SU-DHL-6 (cell line): Measurements from ENCODE around the gene MSL3.
A peak's percentile ranks its signal among the peaks of the same experiment; 100 is the strongest.

Experiments used
- H2AFZ ChIP-seq: fragments of 200-600 bp; sonication (generic); 2 replicates; pipeline ENCODE4 v1.6.1; 2014; ENCODE audit warnings: low read depth, mild to moderate bottlenecking, moderate library complexity, mixed read lengths, antibody characterized with exemption, low read length; ENCODE audit not compliant: severe bottlenecking
- H3F3A ChIP-seq: fragments of 200-600 bp; shearing (Covaris generic); 2 replicates; pipeline ENCODE4 v1.6.0; 2016; ENCODE audit warnings: antibody characterized with exemption, mild to moderate bottlenecking; ENCODE audit not compliant: insufficient read depth
- H3K27ac ChIP-seq: fragments of 200-600 bp; sonication (generic); 2 replicates; pipeline ENCODE4 v1.5.1; 2016; ENCODE audit warnings: low read depth, mild to moderate bottlenecking, low read length, moderate library complexity, mixed read lengths
- H3K27me3 ChIP-seq: fragments of 200-600 bp; sonication (generic), shearing (Covaris generic); 2 replicates; pipeline ENCODE4 v1.6.0; 2014; ENCODE audit warnings: mild to moderate bottlenecking, low read length
- H3K36me3 ChIP-seq: fragments of 200-600 bp; sonication (generic); 2 replicates; pipeline ENCODE4 v1.6.1; 2014; ENCODE audit warnings: mild to moderate bottlenecking, low read length, mixed read lengths
- H3K4me2 ChIP-seq: fragments of 300-600, 200-600 bp; shearing (Covaris generic), sonication (generic); 2 replicates; pipeline ENCODE4 v1.6.0; 2014; ENCODE audit warnings: low read length, low read depth, mild to moderate bottlenecking; ENCODE audit not compliant: poor library complexity, severe bottlenecking
- H3K4me3 ChIP-seq: fragments of 200-600 bp; sonication (generic); 2 replicates; pipeline ENCODE4 v1.5.1; 2014; ENCODE audit warnings: antibody characterized with exemption, low read length, mild to moderate bottlenecking, mixed read lengths; ENCODE audit not compliant: insufficient read depth, poor library complexity, severe bottlenecking
- H3K79me2 ChIP-seq: fragments of 200-600 bp; sonication (generic); 2 replicates; pipeline ENCODE4 v1.6.1; 2014; ENCODE audit warnings: mild to moderate bottlenecking, low read length, moderate library complexity; ENCODE audit not compliant: insufficient read depth
- H3K9ac ChIP-seq: fragments of 200-600 bp; sonication (generic); 2 replicates; pipeline ENCODE4 v1.7.0; 2014; ENCODE audit warnings: mild to moderate bottlenecking, low read length
- H3K9me2 ChIP-seq: fragments of 200-600 bp; sonication (generic); replicated peaks from 2 replicates; pipeline ENCODE4 v1.6.1; 2014; ENCODE audit warnings: low read length; ENCODE audit not compliant: insufficient read depth
- H3K9me3 ChIP-seq: fragments of 200-600 bp; sonication (generic); 2 replicates; pipeline ENCODE4 v1.6.1; 2014; ENCODE audit warnings: low read length, mixed read lengths; ENCODE audit not compliant: insufficient read depth
- H4K20me1 ChIP-seq: fragments of 200-600 bp; sonication (generic); 2 replicates; pipeline ENCODE4 v1.6.1; 2014; ENCODE audit warnings: low read depth, mild to moderate bottlenecking, antibody characterized with exemption, low read length, moderate library complexity, mixed read lengths
- CTCF ChIP-seq: fragments of 200-600 bp; sonication (generic); IDR thresholded peaks from one replicate; pipeline ENCODE4 v1.5.1; 2017; ENCODE audit warnings: antibody characterized with exemption, mild to moderate bottlenecking, low read length, moderate library complexity; ENCODE audit not compliant: insufficient read depth, poor library complexity, severe bottlenecking
- EZH2phosphoT487 ChIP-seq: fragments of 200-600 bp; sonication (generic), shearing (Covaris generic); conservative IDR thresholded peaks from 2 replicates; pipeline ENCODE4 v1.6.1; 2018; ENCODE audit warnings: mild to moderate bottlenecking, antibody characterized with exemption, low read length, moderate library complexity, mixed read lengths

Gene MSL3

GRCh38 chrX:11754958-11755645 is 2.9 kb upstream of the MSL3 start:
- TF ChIP-seq CTCF = no peak
- TF ChIP-seq EZH2phosphoT487 = no peak
- Histone ChIP-seq H3K9ac (no peak overlapping the region), H2AFZ (no peak overlapping the region), H3K4me3 (no peak overlapping the region), H3K27ac (no peak overlapping the region), H3K79me2 (no peaks in the 10 kb centered on the region), H4K20me1 (no peaks in the 10 kb centered on the region), H3K9me3 (no peaks in the 10 kb centered on the region), H3K4me2 (no peak overlapping the region), H3F3A (peaks cover 6% of the 10 kb centered on the region; the same call in 1 of the 2 replicates), H3K27me3 (no peaks in the 10 kb centered on the region), H3K9me2 (no peaks in the 10 kb centered on the region), H3K36me3 (no peaks in the 10 kb centered on the region)

GRCh38 chrX:11755724-11756123 is 2.3 kb upstream of the MSL3 start:
- peaks cover 9% of the 10 kb centered on the region; the same call in 1 of the 2 replicates for H3F3A ChIP-seq
- H3K27ac ChIP-seq = no peak overlapping the region
- H3K79me2 ChIP-seq = no peaks in the 10 kb centered on the region
- H3K9me2 ChIP-seq = no peaks in the 10 kb centered on the region
- no peaks in the 10 kb centered on the region for H4K20me1 ChIP-seq
- no peaks in the 10 kb centered on the region for H3K9me3 ChIP-seq
- H2AFZ ChIP-seq = no peak overlapping the region
- no peak overlapping the region for H3K4me3 ChIP-seq
- TF ChIP-seq EZH2phosphoT487 = no peak
- H3K4me2 ChIP-seq = no peak overlapping the region
- H3K27me3 ChIP-seq = no peaks in the 10 kb centered on the region
- no peak overlapping the region for H3K9ac ChIP-seq
- no peaks in the 10 kb centered on the region for H3K36me3 ChIP-seq

- H3K4me2 ChIP-seq = peak overlapping the region; percentile 53
- H3K27me3 ChIP-seq = no peaks in the 10 kb centered on the region
- no peaks in the 10 kb centered on the region for H3K79me2 ChIP-seq
- no peaks in the 10 kb centered on the region for H3K9me2 ChIP-seq
- H3K27ac ChIP-seq = no peak overlapping the region
- H3K4me3 ChIP-seq = no peak overlapping the region
- 0 out of 2 replicates have a peak, but pooled peaks cover 4% of the 10 kb centered on the region for H3K36me3 ChIP-seq
- H4K20me1 ChIP-seq = no peaks in the 10 kb centered on the region
- H3K9me3 ChIP-seq = no peaks in the 10 kb centered on the region
- H3K9ac ChIP-seq = 0 out of 2 replicates have a peak overlapping the region, but pooled peaks have one; percentile 61
- H2AFZ ChIP-seq = no peak overlapping the region
- TF ChIP-seq CTCF = no peak
- no peak for TF ChIP-seq EZH2phosphoT487
- peaks cover 9% of the 10 kb centered on the region; the same call in 1 of the 2 replicates for H3F3A ChIP-seq
Measured at GRCh38 chrX:11756354-11757318, 1.4 kb upstream of the MSL3 start.
